NCI-H1417 treated with DMSO at 0.1 percent for 48 hours (cell line): ENCODE results near the gene ZNF620.
"Not testable (repeated sequence)": the region's sequence is repeated elsewhere in the genome, so short reads cannot be mapped to it uniquely, and the experiment has no call there.

Source experiments
- DNase-seq: peaks from one replicate; lab custom pipeline; 2025; lab: John Stamatoyannopoulos, UW

ZNF620 gene

GRCh38 chr3:40502034-40502433 lies 3.8 kb upstream of the ZNF620 start:
- no peak for DNase-seq

DNA sequence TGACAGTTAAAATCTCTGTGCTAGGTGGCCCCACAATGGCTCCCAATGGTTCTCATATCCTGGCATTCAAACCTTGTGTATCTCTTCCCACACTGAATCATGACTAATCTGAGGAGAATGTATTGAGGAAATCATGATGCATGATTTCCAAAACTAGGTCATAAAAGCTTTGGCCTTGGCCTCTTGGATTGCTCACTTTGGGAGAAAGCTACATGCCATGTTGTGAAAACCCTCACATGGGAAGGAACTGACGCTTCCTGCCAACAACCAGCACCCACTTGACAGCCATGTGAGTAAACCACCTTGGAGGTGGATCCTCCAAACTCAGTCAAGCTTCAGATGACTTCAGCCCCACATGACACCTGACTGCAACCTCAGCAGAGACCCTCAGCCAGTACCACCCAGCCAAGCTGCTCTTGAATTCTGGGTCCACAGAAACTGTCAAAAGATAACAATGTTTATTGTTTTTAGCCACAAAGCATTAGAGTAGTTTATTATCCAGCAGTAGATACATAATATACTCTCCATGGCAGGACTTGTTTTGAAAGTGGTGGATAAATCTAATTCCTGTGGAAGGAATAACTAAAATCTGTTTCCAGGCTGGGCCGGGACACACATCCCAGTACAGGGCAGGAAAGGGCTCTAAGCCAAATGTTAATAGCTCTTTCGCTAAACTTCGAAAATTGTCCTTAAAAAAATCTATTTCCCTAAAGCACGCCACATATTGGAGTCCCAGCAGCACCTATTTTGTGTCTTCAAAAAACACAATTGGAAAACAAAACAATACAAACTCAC lies 1.0 kb upstream of the ZNF620 start:
- DNase-seq: no peak

- DNase-seq: no peak
Observed at GRCh38 chr3:40511031-40511718, 5.3 kb downstream of the ZNF620 start.

DNA sequence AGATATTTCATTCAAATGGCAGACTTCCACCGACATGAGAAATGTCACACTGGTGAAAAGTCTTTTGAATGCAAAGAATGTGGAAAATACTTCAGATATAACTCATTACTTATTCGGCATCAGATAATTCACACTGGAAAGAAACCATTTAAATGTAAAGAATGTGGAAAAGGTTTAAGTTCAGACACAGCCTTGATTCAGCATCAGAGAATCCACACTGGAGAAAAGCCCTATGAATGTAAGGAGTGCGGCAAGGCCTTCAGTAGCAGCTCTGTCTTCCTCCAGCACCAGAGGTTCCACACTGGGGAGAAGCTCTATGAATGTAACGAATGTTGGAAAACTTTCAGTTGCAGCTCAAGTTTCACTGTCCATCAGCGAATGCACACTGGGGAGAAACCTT lies 10.4 kb downstream of the ZNF620 start:
- DNase-seq: no peak

DNA sequence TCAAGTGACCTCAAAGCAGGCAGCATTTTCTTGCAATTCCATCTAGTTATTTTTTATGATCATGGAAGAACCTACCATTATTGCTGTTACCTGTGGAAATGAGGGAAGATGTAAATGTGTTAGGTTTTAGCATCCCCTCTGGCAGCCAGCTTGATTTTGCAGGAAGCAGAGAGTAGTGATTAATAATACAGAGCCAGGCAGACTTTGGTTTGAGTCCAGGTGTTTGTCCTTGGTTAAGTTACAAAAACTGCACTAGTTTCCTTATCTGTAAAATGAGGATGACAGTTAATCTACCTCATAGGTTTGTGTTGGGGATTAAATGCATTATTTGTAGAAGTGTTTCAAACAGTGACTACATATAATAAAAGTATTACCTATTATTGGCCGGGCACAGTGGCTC lies 12.2 kb downstream of the ZNF620 start:
- DNase-seq: no peak

DNA sequence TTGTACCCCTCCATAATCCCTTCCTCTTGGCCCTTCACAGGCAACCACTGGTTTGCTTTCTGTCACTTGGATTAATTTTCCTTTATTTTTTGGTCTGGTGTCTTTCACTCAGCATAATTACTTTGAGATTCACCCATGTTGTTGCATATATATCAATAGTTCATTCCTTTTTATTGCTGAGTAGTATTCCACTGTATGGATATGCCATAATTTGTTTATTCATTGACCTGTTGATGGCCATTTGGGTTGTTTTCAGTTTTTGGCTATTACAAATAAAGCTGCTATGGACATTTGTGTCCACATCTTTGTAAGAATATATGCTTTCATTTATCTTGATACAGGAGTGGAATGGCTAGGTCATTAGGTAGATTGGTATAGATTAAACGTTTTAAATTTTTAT lies 13.0 kb downstream of the ZNF620 start:
- DNase-seq: no peak

DNA sequence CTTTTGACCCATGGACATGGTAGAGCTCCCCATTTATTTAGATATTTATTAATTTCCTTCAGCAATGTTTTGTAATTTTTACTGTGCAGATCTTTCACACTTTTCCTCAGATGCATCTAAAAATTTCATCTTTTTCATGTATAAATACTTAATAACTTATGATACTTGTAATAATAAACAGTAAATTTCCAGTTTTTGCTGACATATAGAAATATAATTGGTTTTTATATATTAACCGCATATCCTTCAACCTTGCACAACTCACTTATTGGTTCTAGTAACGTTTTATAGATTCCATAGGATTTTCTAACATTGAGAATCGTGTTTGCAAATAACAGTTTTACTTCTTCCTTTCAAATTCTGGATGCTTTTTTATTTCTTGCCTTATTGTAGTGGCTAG lies 15.4 kb downstream of the ZNF620 start:
- no peak for DNase-seq

GRCh38 chr3:40523781-40524180 lies 17.9 kb downstream of the ZNF620 start:
- no peak for DNase-seq

- DNase-seq: no peak
Observed at GRCh38 chr3:40524222-40524567, 18.4 kb downstream of the ZNF620 start.

- DNase-seq: no peak
Observed at GRCh38 chr3:40524568-40525285, 18.9 kb downstream of the ZNF620 start, which contains the start of gene ZNF621. TSS of gene ZNF621 (plus strand) at chr3:40524960. CDS start at chr3:40525841, 881 bp downstream.

DNA sequence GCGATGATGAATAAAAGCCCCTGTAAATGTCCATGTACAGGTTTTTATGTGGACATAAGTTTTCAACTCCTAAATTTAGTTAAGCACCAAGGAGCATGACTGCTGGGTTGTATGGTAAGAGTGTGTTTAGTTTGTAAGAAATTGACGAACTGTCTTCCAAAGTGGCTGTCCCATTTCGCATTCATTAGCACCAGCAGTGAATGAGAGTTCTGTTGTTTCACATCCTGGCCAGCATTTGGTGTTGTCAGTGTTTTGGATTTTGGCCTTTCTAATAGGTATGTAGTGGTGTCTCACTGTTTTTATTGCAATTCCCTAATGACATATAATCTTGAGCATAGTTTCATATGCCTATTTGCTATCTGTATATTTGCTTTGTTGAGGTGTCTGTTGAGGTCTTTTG lies 22.6 kb downstream of the ZNF620 start:
- DNase-seq: no peak

DNA sequence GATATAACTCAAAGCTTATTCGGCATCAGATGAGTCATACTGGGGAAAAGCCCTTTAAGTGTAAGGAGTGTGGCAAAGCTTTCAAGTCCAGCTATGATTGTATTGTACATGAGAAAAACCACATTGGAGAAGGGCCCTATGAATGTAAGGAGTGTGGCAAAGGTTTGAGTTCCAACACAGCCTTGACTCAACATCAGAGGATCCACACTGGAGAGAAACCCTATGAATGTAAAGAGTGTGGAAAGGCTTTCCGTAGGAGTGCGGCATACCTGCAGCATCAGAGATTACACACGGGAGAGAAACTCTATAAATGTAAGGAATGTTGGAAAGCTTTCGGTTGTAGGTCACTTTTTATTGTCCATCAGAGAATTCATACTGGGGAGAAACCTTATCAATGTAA lies 26.4 kb downstream of the ZNF620 start:
- DNase-seq: no peak

- no peak for DNase-seq
Observed at GRCh38 chr3:40534283-40534682, 28.4 kb downstream of the ZNF620 start.

- no peak for DNase-seq
Observed at GRCh38 chr3:40546816-40547215, 41.0 kb downstream of the ZNF620 start.

DNA sequence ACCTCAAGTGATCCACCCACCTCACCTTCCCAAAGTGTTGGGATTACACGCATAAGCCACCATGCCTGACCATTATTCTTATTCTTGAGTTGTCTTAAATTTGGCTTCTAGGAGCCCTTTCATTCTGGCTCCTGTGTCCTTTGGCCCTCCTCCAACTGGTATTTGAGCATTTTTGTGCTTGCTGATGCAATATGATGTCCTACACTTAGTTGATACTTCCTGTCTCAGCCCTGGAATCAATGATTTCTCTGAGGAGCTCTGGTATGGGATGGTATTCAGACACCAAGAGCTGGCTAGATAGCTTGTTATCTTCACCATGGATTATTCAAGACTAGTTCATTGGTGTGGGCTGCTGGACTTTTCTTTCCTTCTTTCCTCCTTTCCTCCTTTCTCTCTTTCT lies 44.3 kb downstream of the ZNF620 start:
- no peak for DNase-seq

GRCh38 chr3:40557575-40558161 lies 51.8 kb downstream of the ZNF620 start:
- DNase-seq: no peak

- not testable (repeated sequence) for DNase-seq
Observed at GRCh38 chr3:40562482-40562881, 56.6 kb downstream of the ZNF620 start.

GRCh38 chr3:40565629-40566028 lies 59.8 kb downstream of the ZNF620 start:
- not testable (repeated sequence) for DNase-seq

DNA sequence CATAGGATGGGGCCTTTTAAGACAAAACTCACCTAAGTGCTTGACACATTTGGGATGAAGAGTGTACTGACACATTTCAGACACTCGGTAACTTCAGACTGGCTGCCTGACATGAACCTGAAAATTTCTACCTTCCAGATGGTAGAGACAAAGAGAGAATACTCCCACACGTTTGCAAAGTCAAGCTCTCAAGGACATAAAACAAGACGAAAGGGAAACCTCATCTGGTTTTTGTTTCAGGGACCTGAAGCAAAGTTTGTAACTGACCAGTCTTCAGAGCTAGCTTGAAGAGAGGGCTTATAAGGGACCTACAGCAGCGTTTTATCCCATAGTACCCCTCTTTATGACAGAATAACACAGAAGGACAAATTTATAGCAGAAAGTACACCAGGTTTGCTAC lies 60.9 kb downstream of the ZNF620 start:
- DNase-seq: no peak
